ENCODE results near the gene TTC7B.

The TTC7B gene

DNA sequence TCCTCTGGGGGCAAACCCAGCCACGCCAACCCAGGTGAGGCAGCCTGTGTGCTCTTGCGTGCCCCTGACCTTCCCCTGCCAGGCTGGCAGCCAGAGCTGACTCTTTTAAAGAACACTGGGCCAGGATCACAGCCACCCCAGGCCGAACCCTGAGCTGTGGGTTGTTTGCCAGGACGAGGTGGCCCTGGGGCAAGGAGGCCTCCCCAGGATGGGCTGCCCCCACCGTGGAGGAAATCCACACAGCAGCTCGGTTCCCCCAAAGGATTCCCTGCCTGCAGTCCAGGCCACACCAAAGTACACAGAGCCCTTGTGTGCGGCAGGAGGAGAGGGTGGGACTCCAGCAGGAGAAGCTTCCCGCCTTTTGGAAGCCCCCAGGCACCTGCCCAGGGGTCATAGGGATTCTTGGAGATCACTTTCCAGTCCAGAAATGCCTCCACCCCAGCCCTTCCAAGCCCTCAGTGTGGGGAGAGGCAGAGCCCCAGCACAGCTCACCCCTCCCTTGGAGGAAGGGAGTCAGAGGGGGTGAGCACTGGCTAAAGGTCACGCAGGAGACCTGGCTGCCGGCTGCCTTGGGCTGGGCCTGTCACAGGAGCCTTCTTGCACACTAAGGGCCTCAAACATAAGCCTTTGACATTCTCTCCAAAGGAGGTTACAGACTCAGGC, 303.8 kb downstream of the TTC7B start:
- DNase-seq (ENCODE audit: low read depth in 2 of 2), result no peak
- no peak overlapping the region for H3K4me3 ChIP-seq (replicated peaks in 1 of 2; ENCODE audit: low read depth in 2 of 2, low read length in 2 of 2)
- TF ChIP-seq, protein P1, sequence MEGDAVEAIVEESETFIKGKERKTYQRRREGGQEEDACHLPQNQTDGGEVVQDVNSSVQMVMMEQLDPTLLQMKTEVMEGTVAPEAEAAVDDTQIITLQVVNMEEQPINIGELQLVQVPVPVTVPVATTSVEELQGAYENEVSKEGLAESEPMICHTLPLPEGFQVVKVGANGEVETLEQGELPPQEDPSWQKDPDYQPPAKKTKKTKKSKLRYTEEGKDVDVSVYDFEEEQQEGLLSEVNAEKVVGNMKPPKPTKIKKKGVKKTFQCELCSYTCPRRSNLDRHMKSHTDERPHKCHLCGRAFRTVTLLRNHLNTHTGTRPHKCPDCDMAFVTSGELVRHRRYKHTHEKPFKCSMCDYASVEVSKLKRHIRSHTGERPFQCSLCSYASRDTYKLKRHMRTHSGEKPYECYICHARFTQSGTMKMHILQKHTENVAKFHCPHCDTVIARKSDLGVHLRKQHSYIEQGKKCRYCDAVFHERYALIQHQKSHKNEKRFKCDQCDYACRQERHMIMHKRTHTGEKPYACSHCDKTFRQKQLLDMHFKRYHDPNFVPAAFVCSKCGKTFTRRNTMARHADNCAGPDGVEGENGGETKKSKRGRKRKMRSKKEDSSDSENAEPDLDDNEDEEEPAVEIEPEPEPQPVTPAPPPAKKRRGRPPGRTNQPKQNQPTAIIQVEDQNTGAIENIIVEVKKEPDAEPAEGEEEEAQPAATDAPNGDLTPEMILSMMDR (IDR thresholded peaks at IDR 0.05; ENCODE audit: low read depth, low read length), result no peak

DNA sequence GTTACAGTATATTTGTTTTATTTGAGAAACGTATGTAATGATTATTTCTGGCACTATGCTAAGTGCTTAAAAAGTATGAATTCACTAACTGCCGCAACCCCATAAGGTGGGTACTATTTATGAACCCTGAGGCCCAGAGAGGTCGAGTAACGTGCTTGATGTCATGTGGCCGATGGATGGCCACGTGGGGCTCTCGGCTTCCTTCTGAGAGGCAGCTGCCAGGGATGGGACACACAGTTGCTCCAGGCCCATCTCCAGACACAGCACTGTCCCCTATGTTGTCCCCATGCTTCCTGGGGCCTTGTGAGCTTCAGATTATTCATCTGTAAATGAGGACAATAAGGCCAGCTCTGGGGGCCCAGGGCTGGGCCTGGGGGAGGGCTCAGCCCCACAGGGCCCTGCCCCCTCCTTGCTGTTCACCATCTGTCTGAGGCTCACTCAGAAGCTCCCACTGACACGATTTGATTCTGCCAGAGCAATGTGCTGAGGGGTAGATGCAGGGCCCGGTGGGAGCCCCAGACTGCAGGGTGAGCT, 304.4 kb downstream of the TTC7B start:
- DNase-seq (ENCODE audit: low read depth in 2 of 2), result no peak
- TF ChIP-seq, protein P1 (IDR thresholded peaks at IDR 0.05; ENCODE audit: low read depth, low read length), result no peak
- no peak overlapping the region for H3K4me3 ChIP-seq (replicated peaks in 1 of 2; ENCODE audit: low read depth in 2 of 2, low read length in 2 of 2)

DNA sequence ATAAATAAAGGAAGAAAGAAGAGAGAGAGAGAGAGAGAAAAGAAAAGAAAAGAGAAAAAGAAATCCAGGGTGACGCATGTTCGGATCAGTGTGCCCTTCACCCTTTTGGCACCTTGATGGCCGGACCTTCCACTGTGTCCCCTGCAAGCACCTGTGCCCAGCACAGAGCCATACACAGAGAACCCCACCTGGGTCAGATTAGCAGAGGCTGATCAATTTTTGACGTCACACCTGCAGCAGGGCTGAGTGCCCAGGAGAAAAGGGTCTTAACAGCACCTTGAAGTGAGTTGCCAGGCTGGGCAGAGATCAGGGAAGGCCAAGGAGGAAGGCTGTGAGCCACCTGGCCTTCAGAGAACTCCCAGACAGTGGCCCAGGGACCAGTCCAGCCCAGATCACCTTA, 305.0 kb downstream of the TTC7B start:
- DNase-seq (ENCODE audit: low read depth in 2 of 2), result no peak
- no peak overlapping the region for H3K4me3 ChIP-seq (replicated peaks in 1 of 2; ENCODE audit: low read depth in 2 of 2, low read length in 2 of 2)
- TF ChIP-seq, protein P1 (IDR thresholded peaks at IDR 0.05; ENCODE audit: low read depth, low read length), result no peak

DNA sequence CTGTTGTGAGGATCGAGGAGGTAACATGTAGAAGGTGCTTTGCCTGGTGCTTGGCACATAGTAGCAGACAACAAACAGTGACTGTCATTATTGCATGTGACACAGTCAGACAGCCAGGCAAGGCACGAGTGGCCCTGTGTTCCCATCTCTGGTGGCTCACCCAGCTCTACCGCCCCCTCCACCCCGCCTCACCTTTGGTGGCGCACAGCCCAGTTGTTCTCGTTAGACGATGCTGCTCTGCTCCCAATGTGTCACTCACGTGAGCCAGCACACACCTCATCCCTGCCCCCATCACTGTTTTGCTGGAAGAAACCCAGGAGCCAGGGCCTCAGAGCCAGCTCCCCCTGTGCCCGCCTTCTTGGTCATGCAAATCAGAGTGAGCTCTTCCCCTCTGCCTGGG, 306.1 kb downstream of the TTC7B start:
- no peak overlapping the region for H3K4me3 ChIP-seq (replicated peaks in 1 of 2; ENCODE audit: low read depth in 2 of 2, low read length in 2 of 2)
- DNase-seq (ENCODE audit: low read depth in 2 of 2), result no peak
- TF ChIP-seq, protein P1 (IDR thresholded peaks at IDR 0.05; ENCODE audit: low read depth, low read length), result no peak

DNA sequence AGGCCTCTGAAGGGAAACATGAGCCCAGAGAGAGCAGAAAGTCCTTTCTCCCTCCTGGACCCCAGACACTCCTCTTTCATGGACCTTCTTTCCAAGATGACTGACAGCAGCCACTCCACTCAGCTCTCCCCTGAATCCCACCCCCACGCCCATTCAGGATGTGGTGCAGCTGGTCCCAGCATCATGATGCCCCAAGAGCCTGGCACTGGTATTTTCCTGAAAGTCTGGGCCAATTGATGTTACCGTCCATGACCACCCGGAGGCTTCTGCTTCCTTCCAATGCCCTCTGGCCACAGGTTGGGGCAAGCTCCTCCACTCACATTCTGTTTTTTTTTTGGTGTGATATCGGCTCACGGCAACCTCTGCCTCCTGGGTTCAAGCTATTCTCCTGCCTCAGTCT, 306.8 kb downstream of the TTC7B start:
- no peak for DNase-seq (ENCODE audit: low read depth in 2 of 2)
- TF ChIP-seq, protein P1 (IDR thresholded peaks at IDR 0.05; ENCODE audit: low read depth, low read length), result no peak
- no peak overlapping the region for H3K4me3 ChIP-seq (replicated peaks in 1 of 2; ENCODE audit: low read depth in 2 of 2, low read length in 2 of 2)

DNA sequence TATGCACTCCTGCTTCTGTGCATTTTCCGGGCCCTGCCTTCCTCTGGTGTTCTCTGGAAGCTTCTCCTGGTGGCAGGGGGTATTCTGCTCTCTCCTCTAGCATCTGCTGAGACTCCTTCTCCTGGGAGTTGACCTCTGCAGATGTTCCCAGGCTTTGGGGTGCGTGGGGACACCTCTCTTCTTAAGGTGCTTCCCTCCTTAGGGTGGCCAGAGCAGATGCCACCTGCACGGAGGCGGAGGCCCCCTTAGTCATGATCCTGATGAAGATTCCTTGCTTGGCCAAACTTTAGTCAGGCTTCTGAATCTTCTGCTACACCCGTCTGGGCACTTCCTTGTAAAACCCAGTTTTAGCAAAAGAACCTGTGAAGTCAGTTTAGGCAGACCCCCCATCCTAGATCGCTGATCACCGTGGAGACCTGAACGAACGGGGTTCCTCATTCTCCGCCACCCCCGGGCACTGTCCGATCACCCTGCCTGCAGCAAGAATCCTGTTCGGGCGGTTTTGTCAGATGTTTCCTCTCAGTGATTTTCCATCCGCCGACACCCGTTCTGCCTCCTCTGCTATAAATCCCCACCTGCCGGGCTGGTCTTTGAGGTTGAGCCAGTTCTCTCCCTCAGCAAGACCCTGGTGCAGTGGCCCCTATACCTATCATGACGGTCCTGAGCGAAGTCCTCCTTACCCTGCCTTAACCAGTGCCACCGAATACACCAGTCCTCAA, 307.5 kb downstream of the TTC7B start:
- no peak overlapping the region for H3K4me3 ChIP-seq (replicated peaks in 1 of 2; ENCODE audit: low read depth in 2 of 2, low read length in 2 of 2)
- TF ChIP-seq, protein P1 (IDR thresholded peaks at IDR 0.05; ENCODE audit: low read depth, low read length), result no peak
- no peak for DNase-seq (ENCODE audit: low read depth in 2 of 2)
